Lower leg skin (tissue), 3 donors: ENCODE results near the gene NDC80.

ENCODE experiments used
- POLR2A ChIP-seq, 2 donors: fragments of 450-650 bp; IDR thresholded peaks; one replicate each; pipeline ENCODE4 v1.6.1; 2016 to 2017; ENCODE audit warnings: antibody characterized with exemption in 2 of 2, mild to moderate bottlenecking in 1 of 2, moderate library complexity in 1 of 2
- TF ChIP-seq, protein P1 (sequence below), 3 donors: fragments of 450-650 bp; IDR thresholded peaks; one replicate each; pipeline ENCODE4 v1.5.1; 2016; ENCODE audit warnings: antibody characterized with exemption in 3 of 3, mild to moderate bottlenecking in 3 of 3, moderate library complexity in 2 of 3

DNA sequence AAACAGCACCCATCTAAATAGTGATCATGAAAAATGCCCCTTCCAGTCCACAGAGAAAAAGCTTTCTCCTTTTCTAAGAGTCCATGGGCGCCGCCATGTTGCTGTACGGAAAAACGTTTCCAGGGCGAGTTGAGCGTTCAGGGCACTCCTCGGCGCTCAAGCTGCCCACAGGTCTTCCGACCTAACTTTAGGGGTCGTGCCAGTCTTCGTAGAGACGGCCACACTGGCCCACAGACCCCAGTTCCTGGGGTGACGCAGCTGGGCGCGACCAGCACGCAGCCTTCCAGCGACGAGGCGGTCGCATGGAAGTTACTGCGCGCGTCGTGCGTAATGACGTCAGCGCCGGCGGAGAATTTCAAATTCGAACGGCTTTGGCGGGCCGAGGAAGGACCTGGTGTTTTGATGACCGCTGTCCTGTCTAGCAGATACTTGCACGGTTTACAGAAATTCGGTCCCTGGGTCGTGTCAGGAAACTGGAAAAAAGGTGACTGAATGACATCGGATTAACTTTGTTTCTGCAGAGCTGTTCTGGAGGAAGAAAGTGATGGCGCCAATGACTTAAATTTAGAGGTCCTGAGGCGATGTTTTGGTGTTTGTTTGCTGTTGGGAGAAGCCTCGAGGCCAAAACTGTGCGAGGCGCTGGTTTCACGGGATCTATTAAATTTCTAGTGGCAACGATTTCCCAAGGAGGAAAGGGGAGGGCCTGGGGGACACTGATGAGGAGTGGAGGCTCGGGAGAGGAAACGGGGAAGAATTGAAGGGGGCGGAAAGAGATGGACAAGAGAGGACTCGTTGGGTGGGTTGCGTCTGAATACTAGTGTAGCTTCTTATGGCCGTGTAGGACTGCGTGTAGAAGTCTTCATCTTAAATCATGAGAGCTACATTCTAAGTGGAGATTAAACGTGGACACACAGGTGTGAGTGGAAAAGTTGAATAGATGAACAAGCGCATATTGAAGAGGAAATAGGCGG is at the start of gene NDC80, which contains the start of gene METTL4:
- TF ChIP-seq, protein P1, sequence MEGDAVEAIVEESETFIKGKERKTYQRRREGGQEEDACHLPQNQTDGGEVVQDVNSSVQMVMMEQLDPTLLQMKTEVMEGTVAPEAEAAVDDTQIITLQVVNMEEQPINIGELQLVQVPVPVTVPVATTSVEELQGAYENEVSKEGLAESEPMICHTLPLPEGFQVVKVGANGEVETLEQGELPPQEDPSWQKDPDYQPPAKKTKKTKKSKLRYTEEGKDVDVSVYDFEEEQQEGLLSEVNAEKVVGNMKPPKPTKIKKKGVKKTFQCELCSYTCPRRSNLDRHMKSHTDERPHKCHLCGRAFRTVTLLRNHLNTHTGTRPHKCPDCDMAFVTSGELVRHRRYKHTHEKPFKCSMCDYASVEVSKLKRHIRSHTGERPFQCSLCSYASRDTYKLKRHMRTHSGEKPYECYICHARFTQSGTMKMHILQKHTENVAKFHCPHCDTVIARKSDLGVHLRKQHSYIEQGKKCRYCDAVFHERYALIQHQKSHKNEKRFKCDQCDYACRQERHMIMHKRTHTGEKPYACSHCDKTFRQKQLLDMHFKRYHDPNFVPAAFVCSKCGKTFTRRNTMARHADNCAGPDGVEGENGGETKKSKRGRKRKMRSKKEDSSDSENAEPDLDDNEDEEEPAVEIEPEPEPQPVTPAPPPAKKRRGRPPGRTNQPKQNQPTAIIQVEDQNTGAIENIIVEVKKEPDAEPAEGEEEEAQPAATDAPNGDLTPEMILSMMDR (IDR thresholded peaks at IDR 0.05): no peak
- no peak for TF ChIP-seq POLR2A (IDR thresholded peaks at IDR 0.05)
